Measurements from ENCODE around the gene ATP6V0B. TPM values are rescaled to one million over a fixed set of nuclear protein-coding genes. Genes with fewer than 3 reads are reported as not detected.
A peak's percentile ranks its signal among the peaks of the same experiment; 100 is the strongest.

Gene ATP6V0B
- total and polyA plus RNA-seq, 10 of the 15 experiments (the other 5 are each of a cell fraction or from before 2014, with no cell fraction given) = 65.3 to 250 (median 144) TPM

DNA sequence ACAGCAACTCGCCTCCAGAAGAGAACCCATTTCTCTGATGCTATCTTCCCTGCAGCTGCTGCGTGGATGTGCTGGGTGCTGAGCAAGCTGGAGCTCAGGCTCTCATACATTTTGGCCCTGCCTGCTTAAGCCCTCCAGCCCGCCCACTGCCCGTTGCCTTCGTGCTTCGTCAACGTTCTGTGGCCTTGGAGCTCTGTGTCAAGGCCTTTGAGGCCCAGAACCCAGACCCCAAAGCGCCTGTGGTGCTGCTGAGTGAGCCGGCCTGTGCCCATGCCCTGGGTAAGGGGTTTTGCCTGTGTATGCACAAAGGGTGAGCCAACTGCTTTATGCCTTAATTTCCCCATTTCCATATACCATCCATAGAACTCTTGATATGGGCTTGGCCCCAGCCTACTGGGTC lies 3.8 kb upstream of the ATP6V0B start:
- no TSS peak for BruUV-seq (replicated peaks)
- H3K9ac ChIP-seq (ENCODE audit: control insufficient read depth, insufficient read depth, low read length) = peak overlapping the region; percentile 89; the same call in 1 of the 2 replicates
- ChIA-PET SMC1A (ENCODE audit: uncharacterized antibody, unreplicated experiment) (no interaction called here), RAD21 (ENCODE audit: unreplicated experiment) (interaction anchor here (2.6 kb wide), 1 partner anchor 208 kb away, joined by 6 read pairs; no protein-coding TSS in a partner anchor), POLR2A (interaction anchor here (1.0 kb wide), 1 partner anchor 24 kb away, joined by 3 read pairs; the partner anchor contains the start of gene IPO13), CTCF (interaction anchor here (0.7 to 2.0 kb wide), 4 partner anchors 24 to 242 kb away, joined by 3 to 6 read pairs (median 4); partner anchors contain the start of gene DMAP1)
- in situ Hi-C loops (cut with MboI) = no loop called here
- ATAC-seq = no peak
- H3K79me2 ChIP-seq (ENCODE audit: control insufficient read depth, insufficient read depth, low read length) = peaks cover 28% of the 10 kb centered on the region
- WGBS (ENCODE audit: insufficient coverage, insufficient replicate concordance, low lambda C conversion rate, missing lambda C conversion rate) = 61% methylated on average over 9 of the region's 9 CpGs
- peak overlapping the region; percentile 98 for H3K4me3 ChIP-seq
- H3K4me2 ChIP-seq (ENCODE audit: control insufficient read depth, insufficient read depth) = peak overlapping the region; percentile 93
- intact Hi-C loops (cut with micrococcal nuclease; ENCODE audit: unreplicated experiment) = no loop called here
- no peak overlapping the region for H3K27ac ChIP-seq (ENCODE audit: control insufficient read depth, insufficient read depth)
- no peak for DNase-seq (ENCODE audit: low read depth, low spot score)
- H3K27me3 ChIP-seq (replicated peaks in 1 of 2; ENCODE audit: control insufficient read depth in 2 of 2, insufficient read depth in 2 of 2, low read length in 1 of 2) = no peaks in the 10 kb centered on the region
- FAIRE-seq = no peak
- H3K4me1 ChIP-seq (ENCODE audit: control insufficient read depth, insufficient read depth, low read length) = peaks cover 18% of the 10 kb centered on the region
- no peaks in the 10 kb centered on the region for H4K20me1 ChIP-seq (ENCODE audit: control insufficient read depth, insufficient read depth)
- no peaks in the 10 kb centered on the region for H3K9me3 ChIP-seq (replicated peaks; ENCODE audit: control insufficient read depth, insufficient read depth, low read length)
- H3K36me3 ChIP-seq (ENCODE audit: control insufficient read depth in 2 of 2, insufficient read depth in 2 of 2, low read length in 1 of 2) = peaks cover 8 to 11% of the 10 kb centered on the region in 2 experiments; a peak in 3 of 4 replicates
- TF ChIP-seq HDAC6 (IDR thresholded peaks at IDR 0.05; ENCODE audit: unreplicated experiment) (no peak), PML (IDR thresholded peaks at IDR 0.05; ENCODE audit: low read length) (no peak), RFX5 (IDR thresholded peaks at IDR 0.05; ENCODE audit: low read depth, low read length) (no peak)
- TF ChIP-seq, protein P1, sequence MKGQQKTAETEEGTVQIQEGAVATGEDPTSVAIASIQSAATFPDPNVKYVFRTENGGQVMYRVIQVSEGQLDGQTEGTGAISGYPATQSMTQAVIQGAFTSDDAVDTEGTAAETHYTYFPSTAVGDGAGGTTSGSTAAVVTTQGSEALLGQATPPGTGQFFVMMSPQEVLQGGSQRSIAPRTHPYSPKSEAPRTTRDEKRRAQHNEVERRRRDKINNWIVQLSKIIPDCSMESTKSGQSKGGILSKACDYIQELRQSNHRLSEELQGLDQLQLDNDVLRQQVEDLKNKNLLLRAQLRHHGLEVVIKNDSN (IDR thresholded peaks at IDR 0.05; ENCODE audit: borderline replicate concordance, extremely low read length, insufficient read depth, low read depth, low read length) = no peak
- no peak overlapping the region for H2AFZ ChIP-seq (ENCODE audit: control insufficient read depth, low read depth, low read length)

DNA sequence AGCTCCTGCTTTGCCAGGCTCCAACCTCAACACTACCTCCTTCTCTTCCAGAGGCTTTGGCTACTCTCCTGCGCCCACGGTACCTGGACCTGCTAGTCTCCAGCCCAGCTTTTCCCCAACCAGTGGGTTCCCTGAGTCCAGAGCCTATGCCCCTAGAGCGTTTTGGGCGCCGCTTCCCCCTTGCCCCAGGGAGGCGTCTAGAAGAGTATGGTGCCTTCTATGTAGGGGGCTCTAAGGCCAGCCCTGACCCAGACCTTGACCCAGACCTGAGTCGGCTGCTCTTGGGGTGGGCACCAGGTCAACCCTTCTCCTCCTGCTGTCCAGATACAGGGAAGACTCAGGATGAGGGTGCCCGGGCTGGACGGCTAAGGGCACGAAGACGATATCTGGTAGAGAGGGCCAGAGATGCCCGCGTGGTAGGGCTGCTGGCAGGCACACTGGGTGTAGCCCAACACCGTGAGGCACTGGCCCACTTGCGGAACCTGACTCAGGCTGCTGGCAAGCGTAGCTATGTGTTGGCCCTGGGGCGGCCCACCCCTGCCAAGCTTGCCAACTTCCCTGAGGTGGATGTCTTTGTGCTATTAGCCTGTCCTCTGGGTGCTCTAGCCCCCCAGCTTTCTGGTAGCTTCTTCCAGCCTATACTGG lies 3.3 kb upstream of the ATP6V0B start:
- Histone ChIP-seq H3K36me3 (ENCODE audit: control insufficient read depth in 2 of 2, insufficient read depth in 2 of 2, low read length in 1 of 2) (peaks cover 9 to 11% of the 10 kb centered on the region in 2 experiments), H4K20me1 (ENCODE audit: control insufficient read depth, insufficient read depth) (no peaks in the 10 kb centered on the region), H3K9me3 (replicated peaks; ENCODE audit: control insufficient read depth, insufficient read depth, low read length) (no peaks in the 10 kb centered on the region), H2AFZ (ENCODE audit: control insufficient read depth, low read depth, low read length) (no peak overlapping the region), H3K4me1 (ENCODE audit: control insufficient read depth, insufficient read depth, low read length) (peaks cover 20% of the 10 kb centered on the region), H3K4me2 (ENCODE audit: control insufficient read depth, insufficient read depth) (peak overlapping the region; percentile 93), H3K4me3 (peak overlapping the region; percentile 98; the same call in 1 of the 2 replicates), H3K79me2 (ENCODE audit: control insufficient read depth, insufficient read depth, low read length) (peaks cover 33% of the 10 kb centered on the region), H3K9ac (ENCODE audit: control insufficient read depth, insufficient read depth, low read length) (peak overlapping the region; percentile 89; the same call in 1 of the 2 replicates), H3K27me3 (replicated peaks in 1 of 2; ENCODE audit: control insufficient read depth in 2 of 2, insufficient read depth in 2 of 2, low read length in 1 of 2) (no peaks in the 10 kb centered on the region), H3K27ac (ENCODE audit: control insufficient read depth, insufficient read depth) (no peak overlapping the region)
- no peak for FAIRE-seq
- RAD21 ChIA-PET (ENCODE audit: unreplicated experiment) = interaction anchor here (2.6 kb wide), 1 partner anchor 208 kb away, joined by 6 read pairs; no protein-coding TSS in a partner anchor
- no peak for DNase-seq (ENCODE audit: low read depth, low spot score)
- intact Hi-C loops (cut with micrococcal nuclease; ENCODE audit: unreplicated experiment) = no loop called here
- no TSS peak for BruUV-seq (replicated peaks)
- WGBS (ENCODE audit: insufficient coverage, insufficient replicate concordance, low lambda C conversion rate, missing lambda C conversion rate) = 97% methylated on average over 17 of the region's 17 CpGs
- CTCF ChIA-PET = interaction anchor here (0.7 to 2.0 kb wide), 4 partner anchors 28 to 320 kb away, joined by 3 to 6 read pairs (median 3); partner anchors contain the start of gene DMAP1
- SMC1A ChIA-PET (ENCODE audit: uncharacterized antibody, unreplicated experiment) = no interaction called here
- no peak for ATAC-seq
- in situ Hi-C loops (cut with MboI) = no loop called here
- POLR2A ChIA-PET = interaction anchor here (1.1 kb wide), 1 partner anchor 322 kb away, joined by 3 read pairs; the partner anchor contains the start of gene KDM4A
- TF ChIP-seq, protein P2, sequence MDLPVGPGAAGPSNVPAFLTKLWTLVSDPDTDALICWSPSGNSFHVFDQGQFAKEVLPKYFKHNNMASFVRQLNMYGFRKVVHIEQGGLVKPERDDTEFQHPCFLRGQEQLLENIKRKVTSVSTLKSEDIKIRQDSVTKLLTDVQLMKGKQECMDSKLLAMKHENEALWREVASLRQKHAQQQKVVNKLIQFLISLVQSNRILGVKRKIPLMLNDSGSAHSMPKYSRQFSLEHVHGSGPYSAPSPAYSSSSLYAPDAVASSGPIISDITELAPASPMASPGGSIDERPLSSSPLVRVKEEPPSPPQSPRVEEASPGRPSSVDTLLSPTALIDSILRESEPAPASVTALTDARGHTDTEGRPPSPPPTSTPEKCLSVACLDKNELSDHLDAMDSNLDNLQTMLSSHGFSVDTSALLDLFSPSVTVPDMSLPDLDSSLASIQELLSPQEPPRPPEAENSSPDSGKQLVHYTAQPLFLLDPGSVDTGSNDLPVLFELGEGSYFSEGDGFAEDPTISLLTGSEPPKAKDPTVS (IDR thresholded peaks at IDR 0.05; ENCODE audit: low read depth, low read length) = no peak
- TF ChIP-seq CREB1 (IDR thresholded peaks at IDR 0.05; ENCODE audit: low read depth) (no peak), POLR2A (IDR thresholded peaks at IDR 0.05; ENCODE audit: low read depth, low read length) (no peak), NFIC (IDR thresholded peaks at IDR 0.05; ENCODE audit: low read depth, low read length) (no peak), CHD1 (IDR thresholded peaks at IDR 0.05; ENCODE audit: low read depth, low read length) (no peak), ZSCAN29 (IDR thresholded peaks at IDR 0.05) (no peak), TARDBP (IDR thresholded peaks at IDR 0.05; ENCODE audit: borderline replicate concordance) (no peak), NR2C1 (IDR thresholded peaks at IDR 0.05) (no peak), BMI1 (IDR thresholded peaks at IDR 0.05; ENCODE audit: borderline replicate concordance) (no peak), NRF1 (conservative IDR thresholded peaks at IDR 0.05; ENCODE audit: low read depth, low read length) (no peak)
- TF ChIP-seq, protein P3, sequence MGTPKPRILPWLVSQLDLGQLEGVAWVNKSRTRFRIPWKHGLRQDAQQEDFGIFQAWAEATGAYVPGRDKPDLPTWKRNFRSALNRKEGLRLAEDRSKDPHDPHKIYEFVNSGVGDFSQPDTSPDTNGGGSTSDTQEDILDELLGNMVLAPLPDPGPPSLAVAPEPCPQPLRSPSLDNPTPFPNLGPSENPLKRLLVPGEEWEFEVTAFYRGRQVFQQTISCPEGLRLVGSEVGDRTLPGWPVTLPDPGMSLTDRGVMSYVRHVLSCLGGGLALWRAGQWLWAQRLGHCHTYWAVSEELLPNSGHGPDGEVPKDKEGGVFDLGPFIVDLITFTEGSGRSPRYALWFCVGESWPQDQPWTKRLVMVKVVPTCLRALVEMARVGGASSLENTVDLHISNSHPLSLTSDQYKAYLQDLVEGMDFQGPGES (IDR thresholded peaks at IDR 0.05) = no peak

All from GM12878 (cell line).